ENCODE measurements around the gene SLC31A2. TPM values are rescaled to one million over a fixed set of nuclear protein-coding genes. Genes with fewer than 3 reads are reported as not detected.

The SLC31A2 gene
- polyA plus RNA-seq, 3 donors, result 82.9 to 247 (median 188) TPM

- no peak for DNase-seq
- Histone ChIP-seq H3K79me2 (ENCODE audit: insufficient read depth, low read length) (peaks cover 12% of the 10 kb centered on the region), H3K27me3 (ENCODE audit: control insufficient read depth in 2 of 2, insufficient read depth in 2 of 2, low read length in 2 of 2) (no peaks in the 10 kb centered on the region), H3K4me2 (replicated peaks; ENCODE audit: extremely low read depth, low read length, poor library complexity, severe bottlenecking) (no peak overlapping the region), H3K4me1 (ENCODE audit: control insufficient read depth in 1 of 2, insufficient read depth in 2 of 2, low read length in 2 of 2) (no peaks in the 10 kb centered on the region), H3K9me3 (replicated peaks in 1 of 2; ENCODE audit: control insufficient read depth in 1 of 2, insufficient read depth in 1 of 2, low read length in 2 of 2) (no peaks in the 10 kb centered on the region), H2AFZ (ENCODE audit: insufficient read depth, low read depth, low read length, poor library complexity, severe bottlenecking) (no peak overlapping the region), H3K36me3 (replicated peaks in 1 of 2; ENCODE audit: control insufficient read depth in 1 of 2, insufficient read depth in 2 of 2, low read length in 2 of 2) (peaks cover 94 to 98% of the 10 kb centered on the region in 2 donors), H3K27ac (ENCODE audit: low read depth in 1 of 2, low read length in 2 of 2) (peak overlapping the region in 1 of 2 donors; percentile 67), H3K4me3 (replicated peaks in 1 of 3; ENCODE audit: low read depth in 2 of 3, low read length in 3 of 3) (no peak overlapping the region), H4K20me1 (ENCODE audit: insufficient read depth, low read length) (peaks cover 95% of the 10 kb centered on the region), H3K9ac (ENCODE audit: insufficient read depth, low read length, poor library complexity, severe bottlenecking) (no peak overlapping the region)
- Mint-ChIP-seq H3K36me3 (peaks cover 94 to 98% of the 10 kb centered on the region in 2 donors), H3K9me3 (peaks cover 0 to 8% (median 0%) of the 10 kb centered on the region in 7 donors), H3K4me1 (no peaks in the 10 kb centered on the region), H3K27ac (peak overlapping the region in 6 of 7 donors; percentile 6 to 87 (median 52)), H3K4me3 (no peak overlapping the region), H3K27me3 (ENCODE audit: low read depth in 3 of 3) (peaks cover 0 to 1% (median 0%) of the 10 kb centered on the region in 3 donors)
- WGBS (ENCODE audit: insufficient coverage), result no CpG with 5 or more reads among the region's 5 CpGs
- intact Hi-C loops (cut with micrococcal nuclease), result no loop called here
- TF ChIP-seq CTCF (IDR thresholded peaks at IDR 0.05), result no peak
Measured at GRCh38 chr9:113168809-113169208, 18.0 kb downstream of the SLC31A2 start.

GRCh38 chr9:113173341-113173740 lies 22.5 kb downstream of the SLC31A2 start:
- Mint-ChIP-seq H3K27ac (peak overlapping the region in 1 of 7 donors; percentile 34), H3K4me1 (peaks cover 17% of the 10 kb centered on the region), H3K4me3 (no peak overlapping the region), H3K9me3 (peaks cover 0 to 14% (median 2%) of the 10 kb centered on the region in 7 donors), H3K36me3 (peaks cover 91 to 96% of the 10 kb centered on the region in 2 donors), H3K27me3 (ENCODE audit: low read depth in 3 of 3) (no peaks in the 10 kb centered on the region)
- Histone ChIP-seq H3K79me2 (ENCODE audit: insufficient read depth, low read length) (peaks cover 17% of the 10 kb centered on the region), H3K9me3 (replicated peaks in 1 of 2; ENCODE audit: control insufficient read depth in 1 of 2, insufficient read depth in 1 of 2, low read length in 2 of 2) (no peaks in the 10 kb centered on the region), H2AFZ (ENCODE audit: insufficient read depth, low read depth, low read length, poor library complexity, severe bottlenecking) (no peak overlapping the region), H4K20me1 (ENCODE audit: insufficient read depth, low read length) (peaks cover 86% of the 10 kb centered on the region), H3K9ac (ENCODE audit: insufficient read depth, low read length, poor library complexity, severe bottlenecking) (no peak overlapping the region), H3K36me3 (replicated peaks in 1 of 2; ENCODE audit: control insufficient read depth in 1 of 2, insufficient read depth in 2 of 2, low read length in 2 of 2) (peaks cover 92 to 98% of the 10 kb centered on the region in 2 donors), H3K4me1 (ENCODE audit: control insufficient read depth in 1 of 2, insufficient read depth in 2 of 2, low read length in 2 of 2) (peaks cover 0 to 5% of the 10 kb centered on the region in 2 donors), H3K4me2 (replicated peaks; ENCODE audit: extremely low read depth, low read length, poor library complexity, severe bottlenecking) (no peak overlapping the region), H3K27ac (ENCODE audit: low read depth in 1 of 2, low read length in 2 of 2) (no peak overlapping the region), H3K27me3 (ENCODE audit: control insufficient read depth in 2 of 2, insufficient read depth in 2 of 2, low read length in 2 of 2) (no peaks in the 10 kb centered on the region), H3K4me3 (replicated peaks in 1 of 3; ENCODE audit: low read depth in 2 of 3, low read length in 3 of 3) (no peak overlapping the region)
- no peak for TF ChIP-seq CTCF (IDR thresholded peaks at IDR 0.05)
- DNase-seq, result no peak
- intact Hi-C loops (cut with micrococcal nuclease), result no loop called here
- 100% methylated on average over 2 of the region's 3 CpGs for WGBS (ENCODE audit: insufficient coverage)

Data from CD14-positive monocyte (primary cell).